Activated gamma-delta T cell treated with anti-CD3 and anti-CD28 coated beads, Interleukin-2, amount 50 U/mL, for 16 hours (primary cell): ENCODE results near the gene CRYL1.

Experiments used
- DNase-seq: peaks from one replicate; pipeline ENCODE4 v3.0.0-alpha.2; 2020; ENCODE audit warnings: low read depth

The CRYL1 gene

DNA sequence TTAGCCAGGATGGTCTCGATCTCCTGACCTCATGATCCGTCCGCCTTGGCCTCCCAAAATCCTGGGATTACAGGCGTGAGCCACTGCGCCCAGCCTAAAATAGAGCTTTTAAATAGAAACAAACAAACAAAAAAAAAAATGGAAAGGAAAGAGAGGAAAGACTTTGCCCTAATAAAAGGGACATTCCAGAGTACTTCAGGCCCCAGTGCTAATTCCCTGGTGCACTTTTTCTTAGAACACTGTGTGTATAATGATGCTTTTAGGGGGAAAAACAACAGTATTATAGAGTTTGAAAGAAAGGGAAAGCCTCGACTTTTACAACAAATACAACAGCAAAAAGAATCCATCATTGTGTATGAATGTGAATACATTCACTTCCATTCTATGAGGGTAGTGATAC, 104.7 kb downstream of the CRYL1 start:
- no peak for DNase-seq

- DNase-seq: no peak
Measured at GRCh38 chr13:20418953-20419352, 106.7 kb downstream of the CRYL1 start.

DNA sequence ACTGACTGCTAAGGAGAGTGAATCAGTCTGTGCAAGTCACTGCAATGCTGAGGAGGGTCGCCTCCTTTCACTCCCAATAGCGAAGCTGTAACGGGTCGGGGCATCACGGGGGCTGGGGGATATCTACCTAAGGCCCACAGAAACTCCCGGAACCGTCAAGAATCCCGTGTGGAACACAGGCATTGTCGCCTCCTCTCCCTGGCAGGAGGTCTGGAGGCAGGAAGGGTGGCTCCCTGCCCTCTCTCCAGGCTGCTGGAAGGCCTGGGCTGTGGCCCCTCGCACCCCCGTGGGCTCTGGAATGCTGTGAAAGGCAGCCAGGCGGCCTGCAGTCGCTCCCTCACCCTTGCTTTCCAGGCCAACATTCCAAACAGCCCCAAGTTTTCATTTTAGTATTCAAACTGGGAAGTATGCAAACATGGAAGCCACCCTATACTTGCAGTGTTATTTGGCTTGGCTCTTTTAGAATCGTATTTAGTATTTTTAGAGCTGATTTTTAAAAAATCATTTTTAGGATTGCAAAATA, 109.4 kb downstream of the CRYL1 start:
- DNase-seq: no peak

DNA sequence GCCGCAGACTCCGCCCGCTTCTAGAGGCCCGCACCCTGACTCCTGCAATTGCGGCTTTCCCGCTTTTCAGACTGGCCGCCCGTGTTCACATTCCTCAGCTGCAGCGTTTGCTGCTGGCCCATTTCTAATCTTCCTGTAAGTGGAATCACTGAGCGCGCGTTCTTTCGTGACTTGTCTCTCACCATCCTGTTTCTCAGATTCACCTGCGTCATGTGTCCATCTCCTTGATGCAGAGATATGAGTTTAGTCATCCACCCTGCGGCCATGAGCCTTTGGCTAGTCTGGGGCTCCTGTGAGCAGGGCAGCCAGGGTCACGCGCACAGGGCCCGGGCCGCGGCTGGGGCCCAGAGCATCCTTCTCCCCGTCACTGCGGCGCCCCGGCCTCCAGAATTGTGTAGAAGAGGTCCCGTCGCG, 110.0 kb downstream of the CRYL1 start:
- DNase-seq: no peak

DNA sequence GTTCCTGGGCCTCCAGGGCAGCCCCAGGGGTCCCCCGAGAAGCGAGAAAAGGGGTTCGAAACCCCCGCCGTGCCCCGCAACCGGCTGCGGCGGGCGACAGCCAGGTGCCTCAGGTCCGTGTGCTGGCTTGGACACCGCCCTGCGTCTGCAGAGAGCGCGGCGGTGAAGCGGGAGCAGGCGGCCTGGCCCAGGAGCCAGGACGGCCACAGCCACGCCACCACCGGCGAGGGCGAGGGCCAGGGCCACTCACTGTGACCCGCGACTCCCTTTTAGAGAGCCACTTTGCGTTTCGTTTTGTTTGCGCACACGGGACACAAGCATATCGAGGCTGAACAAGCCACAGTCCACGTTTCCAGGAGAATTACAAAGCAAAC, 110.4 kb downstream of the CRYL1 start:
- DNase-seq: no peak

GRCh38 chr13:20414546-20415305, 110.9 kb downstream of the CRYL1 start:
- DNase-seq: no peak

- DNase-seq: no peak
Measured at GRCh38 chr13:20412691-20413355, 112.8 kb downstream of the CRYL1 start.

DNA sequence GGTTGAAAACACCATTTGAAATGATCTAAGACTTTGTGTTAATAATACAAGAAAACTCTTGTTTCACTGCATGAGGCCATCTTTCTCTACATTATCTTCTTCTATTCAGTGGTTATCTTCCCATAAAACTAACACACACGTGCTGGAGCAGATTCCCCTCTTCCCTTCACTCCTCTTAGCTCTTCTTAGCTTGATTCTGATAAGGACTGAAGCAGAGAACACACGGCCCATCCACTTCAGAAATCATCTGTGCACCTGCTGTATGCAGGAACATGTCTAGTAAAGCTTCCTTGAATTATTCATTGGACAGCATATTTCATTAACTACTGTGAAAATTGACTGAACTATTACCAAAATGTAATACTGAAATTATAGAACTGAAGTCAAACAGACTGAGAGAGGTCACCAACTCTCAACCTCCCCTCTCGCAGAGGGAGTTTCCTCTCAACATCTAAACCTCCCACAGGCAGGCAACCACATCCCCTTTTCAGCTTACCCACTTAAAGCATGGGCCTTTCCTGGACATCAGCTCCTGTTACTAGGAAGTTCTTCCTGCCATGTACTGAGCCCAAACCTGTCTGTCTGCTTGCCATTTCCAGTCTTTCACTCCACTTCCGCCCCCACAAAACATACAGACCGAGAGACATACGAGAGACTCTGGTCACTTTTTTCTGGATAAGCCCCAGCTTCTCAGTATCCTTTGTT, 113.9 kb downstream of the CRYL1 start:
- DNase-seq: peak; percentile 15

GRCh38 chr13:20410726-20411125, 114.9 kb downstream of the CRYL1 start:
- DNase-seq: no peak

DNA sequence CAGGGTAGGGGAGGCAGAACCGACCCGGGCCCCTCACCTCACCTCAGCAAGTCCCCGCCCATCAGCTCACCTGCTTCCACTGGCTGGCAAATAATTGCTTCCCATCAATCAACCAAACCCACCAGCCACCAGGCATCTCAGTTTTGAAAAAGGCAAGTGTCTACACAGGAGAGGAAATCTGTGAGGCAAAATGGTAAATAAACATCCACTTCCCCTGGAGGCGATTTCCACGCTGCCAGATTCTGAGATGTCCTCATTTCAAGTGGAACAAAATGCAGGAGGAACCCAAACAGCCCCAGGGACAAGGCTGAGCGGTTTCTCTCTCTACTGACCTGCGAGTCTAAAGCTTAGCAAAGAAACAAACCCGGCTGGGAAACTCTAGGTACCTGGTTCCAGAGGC, 117.5 kb downstream of the CRYL1 start:
- no peak for DNase-seq

- DNase-seq: no peak
Measured at GRCh38 chr13:20407759-20408158, 117.9 kb downstream of the CRYL1 start.

DNA sequence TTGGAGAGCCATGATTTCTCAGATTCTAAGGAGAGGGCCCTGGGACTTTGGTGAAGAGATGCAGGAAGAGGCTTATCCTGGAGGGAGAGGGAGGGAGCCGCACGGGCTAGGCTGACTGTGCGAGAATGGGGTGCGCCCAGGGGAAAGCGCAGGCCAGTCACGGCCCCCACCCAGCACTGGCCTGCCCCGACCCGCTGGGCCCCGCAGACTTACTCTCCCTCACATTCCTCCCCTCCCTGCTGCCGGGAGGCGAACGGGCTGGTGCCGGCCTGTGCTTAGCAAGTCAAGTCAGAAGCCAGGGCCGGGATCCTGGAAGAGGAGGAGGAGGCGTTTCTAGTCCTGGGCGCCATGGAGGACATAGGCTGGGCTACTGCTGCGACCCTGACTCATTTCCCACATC, 120.0 kb downstream of the CRYL1 start:
- DNase-seq: no peak

- DNase-seq: no peak
Measured at GRCh38 chr13:20404488-20405222, 121.0 kb downstream of the CRYL1 start.

DNA sequence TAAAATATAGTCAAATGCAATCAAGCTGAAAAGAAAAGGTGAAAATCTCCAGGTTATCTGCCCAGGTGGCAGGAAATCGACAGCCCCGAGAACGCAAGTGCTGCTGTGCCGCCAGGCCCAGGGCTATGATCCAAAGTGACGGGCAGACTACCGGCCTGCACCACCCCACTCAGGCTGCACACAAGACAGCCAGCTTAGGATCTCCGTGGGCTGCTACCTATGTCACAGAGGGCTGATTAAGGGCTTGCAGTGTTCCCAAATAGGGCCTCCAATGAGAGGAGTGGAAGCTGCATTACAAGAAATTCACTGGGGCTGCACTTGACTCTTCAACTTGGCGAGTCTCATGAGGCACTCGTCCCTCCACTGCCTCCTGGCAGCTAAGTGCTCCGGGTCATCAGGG, 121.8 kb downstream of the CRYL1 start:
- DNase-seq: no peak

- DNase-seq: no peak
Measured at GRCh38 chr13:20402881-20403280, 122.8 kb downstream of the CRYL1 start.

DNA sequence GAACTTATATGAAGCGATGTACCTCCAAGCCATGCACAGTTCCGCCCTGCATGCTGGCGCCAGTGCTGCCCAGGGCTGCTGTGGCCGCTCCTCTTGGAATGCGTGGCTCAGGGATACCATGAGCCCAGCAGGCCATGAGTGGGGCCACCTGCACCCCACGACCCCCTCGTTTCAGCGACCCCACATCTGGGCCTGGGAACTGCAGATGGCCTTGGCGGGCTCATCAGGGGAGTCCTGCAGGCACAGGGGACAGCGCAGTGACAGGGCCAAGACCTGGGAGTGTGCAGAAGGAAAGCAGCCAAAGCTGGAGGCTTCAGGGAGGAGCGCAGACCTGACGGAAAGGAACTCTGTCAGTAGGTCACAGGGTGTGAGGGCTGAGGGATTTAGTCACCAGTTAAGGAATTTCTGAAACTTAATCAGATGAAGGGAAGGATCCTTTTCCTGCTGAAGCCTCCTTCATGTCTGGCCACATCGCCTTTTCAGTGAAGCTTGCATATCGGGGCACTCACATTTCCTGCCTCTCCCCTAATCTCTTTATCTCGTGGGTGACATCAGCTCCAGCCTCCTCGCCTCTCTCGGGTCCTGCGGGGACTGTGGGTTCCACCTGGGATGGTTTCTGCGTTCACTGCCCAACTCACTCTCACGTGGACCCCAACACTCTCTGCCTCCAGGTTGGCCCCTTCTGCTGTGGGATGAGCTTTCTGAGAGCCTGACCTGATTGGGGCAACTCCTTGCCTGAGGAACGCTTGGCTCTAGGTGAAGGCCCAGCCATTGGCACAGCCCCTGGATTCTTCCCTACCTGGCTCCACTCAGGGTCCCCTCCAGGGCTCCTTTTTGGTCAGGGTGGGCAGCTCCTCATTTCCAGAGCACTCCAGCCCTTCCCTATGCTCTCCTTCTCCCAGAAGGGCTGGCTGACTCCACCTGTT, 123.5 kb downstream of the CRYL1 start:
- DNase-seq: no peak

- no peak for DNase-seq
Measured at GRCh38 chr13:20401531-20401930, 124.1 kb downstream of the CRYL1 start.

- DNase-seq: no peak
Measured at GRCh38 chr13:20400774-20401173, 124.9 kb downstream of the CRYL1 start.

DNA sequence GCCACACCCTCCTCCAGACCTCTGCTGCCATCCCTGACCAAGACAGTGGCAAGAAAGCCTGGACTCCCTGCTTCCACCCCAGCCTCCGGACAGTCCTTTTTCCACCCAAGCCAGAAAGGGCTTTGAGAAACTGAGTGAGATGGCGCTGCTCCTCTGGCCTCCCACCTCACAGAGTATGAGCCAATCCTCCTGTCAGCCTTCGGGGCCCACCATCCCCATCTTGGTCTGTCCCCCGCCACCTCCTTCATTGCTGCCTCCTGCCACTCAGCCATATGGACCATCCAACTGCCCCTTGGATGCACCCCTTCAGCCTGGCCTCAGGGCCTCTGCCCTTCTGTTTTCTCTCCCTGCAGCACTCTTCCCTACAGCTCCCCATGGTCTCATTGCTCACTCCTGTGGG, 125.7 kb downstream of the CRYL1 start:
- no peak for DNase-seq

DNA sequence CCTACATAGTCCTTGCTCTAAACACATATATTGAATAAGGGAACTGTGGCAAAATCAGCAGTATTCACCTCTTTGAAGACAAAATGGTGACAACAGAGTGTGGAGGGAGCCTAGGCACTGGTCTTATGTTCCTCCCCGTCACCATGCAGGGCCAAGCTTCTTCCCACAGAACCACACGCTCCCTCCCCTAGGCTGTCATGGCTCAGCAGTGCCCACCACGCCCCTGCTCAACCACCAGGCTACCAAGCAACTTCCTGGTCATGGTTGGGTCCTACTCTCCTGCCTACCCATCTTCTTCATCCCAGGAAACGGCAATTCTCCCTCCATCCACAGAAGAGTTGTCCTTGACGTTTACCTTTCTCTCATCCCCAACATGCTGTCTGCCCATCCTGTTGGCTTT, 126.1 kb downstream of the CRYL1 start:
- no peak for DNase-seq

DNA sequence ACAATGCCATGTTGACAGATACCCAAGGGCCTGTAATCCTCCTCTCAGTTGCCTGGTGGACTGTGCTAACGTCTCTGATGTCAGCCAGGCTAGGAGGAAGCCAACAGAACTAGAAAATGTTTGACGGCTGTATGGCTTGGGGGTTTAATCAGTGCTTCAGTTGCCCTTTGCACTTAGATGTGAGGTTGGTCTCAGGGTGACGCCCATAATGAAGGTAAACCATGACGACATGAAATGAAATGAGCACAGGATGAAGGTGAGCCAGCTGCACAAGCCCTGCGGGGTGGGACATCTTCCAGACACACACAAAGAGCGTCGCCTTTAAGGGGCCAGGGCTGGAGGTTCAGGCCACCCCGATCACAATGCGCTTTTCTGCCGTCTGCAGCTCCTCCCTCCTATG, 127.2 kb downstream of the CRYL1 start:
- no peak for DNase-seq
